ENCODE results near the gene EHMT1.

The EHMT1 gene

DNA sequence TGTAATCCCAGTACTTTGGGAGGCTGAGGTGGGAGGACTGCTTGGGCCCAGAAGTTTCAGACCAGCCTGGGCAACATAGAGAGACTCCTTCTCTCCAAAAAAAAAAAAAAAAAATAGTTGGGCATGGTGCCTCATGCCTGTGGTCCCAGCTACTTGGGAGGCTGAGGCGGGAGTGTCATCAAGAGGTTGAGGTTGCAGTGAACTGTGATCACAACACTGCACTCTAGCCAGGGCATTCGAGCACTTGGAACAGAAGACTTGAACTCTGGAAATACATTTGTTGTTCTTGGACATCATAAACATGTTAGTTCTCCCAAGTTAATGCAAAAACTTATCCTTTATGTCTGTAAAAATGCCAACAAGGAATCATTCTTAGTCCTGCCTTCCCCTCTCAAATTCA, 29.6 kb downstream of the EHMT1 start:
- no peak for DNase-seq

DNA sequence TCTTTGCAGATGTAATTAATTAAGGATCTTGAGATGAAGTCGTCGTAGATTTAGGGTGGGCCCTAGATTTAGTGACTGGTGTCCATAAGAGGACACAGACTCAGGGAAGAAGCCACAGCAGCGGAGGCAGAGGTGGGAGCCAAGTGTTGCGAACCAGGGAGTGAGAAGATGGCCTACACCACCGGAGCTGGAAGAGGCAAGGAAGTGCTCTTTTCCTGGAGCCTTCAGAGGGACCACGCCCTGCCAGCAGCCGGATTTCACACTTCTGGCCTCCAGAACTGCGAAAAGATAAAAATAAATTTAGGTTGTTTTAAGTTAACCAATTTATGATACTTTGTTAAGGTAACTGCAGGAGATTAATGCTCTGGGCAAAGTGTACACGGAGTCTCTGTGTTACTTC, 30.7 kb downstream of the EHMT1 start:
- DNase-seq = no peak

DNA sequence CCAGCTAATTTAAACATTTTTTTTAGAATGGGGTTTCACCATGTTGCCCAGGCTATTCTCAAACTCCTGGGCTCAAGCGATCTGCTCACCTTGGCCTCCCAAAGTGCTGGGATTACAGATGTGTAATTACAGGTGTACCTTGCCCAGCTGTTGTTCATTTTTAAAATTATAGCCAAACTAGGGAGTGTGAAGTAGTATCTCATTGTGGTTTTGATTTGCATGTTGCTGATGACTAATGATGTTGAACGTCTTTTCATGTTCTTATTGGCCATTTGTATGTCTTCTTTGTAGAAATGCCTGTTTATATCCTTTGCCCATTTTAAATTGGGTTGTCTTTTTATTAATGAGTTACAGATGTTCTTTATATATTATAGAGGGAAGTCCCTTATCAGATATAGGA, 31.5 kb downstream of the EHMT1 start:
- no peak for DNase-seq

DNA sequence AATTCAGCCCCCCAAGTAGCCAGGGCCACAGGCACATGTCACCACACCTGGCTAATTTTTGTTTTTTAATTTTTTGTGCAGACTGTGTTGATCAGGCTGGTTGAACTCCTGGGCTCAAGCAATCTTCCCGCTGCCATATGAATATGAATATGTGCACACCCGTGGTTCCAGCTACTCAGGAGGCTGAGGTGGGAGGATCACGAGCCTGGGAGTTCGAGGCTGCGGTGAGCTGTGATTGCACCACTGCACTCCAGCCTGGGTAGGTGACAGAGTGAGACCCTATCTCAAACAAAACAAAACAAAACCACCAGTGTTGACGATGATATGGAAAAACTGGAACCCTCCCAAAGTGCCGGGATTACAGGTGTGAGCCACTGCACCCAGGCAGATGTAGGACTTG, 32.0 kb downstream of the EHMT1 start:
- no peak for DNase-seq

DNA sequence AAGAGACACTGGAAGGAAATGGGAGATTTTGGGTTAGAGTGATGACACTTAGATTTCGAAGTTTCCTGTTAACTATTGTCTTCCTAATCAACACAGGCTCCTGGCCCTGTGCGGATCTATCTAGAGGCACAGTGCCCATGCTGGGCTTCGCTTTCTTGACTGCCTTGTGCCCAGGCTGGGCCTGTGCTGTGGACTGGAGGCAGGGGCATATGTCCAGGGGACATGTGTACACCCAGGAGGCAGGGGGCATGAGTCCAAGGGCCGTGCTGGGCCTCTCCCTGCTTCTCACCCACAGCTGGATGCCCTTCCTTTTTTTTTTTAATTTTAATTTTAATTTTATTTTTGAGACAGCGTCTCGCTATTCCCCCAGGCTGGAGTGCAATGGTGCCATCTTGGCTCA, 37.6 kb downstream of the EHMT1 start:
- no peak for DNase-seq

DNA sequence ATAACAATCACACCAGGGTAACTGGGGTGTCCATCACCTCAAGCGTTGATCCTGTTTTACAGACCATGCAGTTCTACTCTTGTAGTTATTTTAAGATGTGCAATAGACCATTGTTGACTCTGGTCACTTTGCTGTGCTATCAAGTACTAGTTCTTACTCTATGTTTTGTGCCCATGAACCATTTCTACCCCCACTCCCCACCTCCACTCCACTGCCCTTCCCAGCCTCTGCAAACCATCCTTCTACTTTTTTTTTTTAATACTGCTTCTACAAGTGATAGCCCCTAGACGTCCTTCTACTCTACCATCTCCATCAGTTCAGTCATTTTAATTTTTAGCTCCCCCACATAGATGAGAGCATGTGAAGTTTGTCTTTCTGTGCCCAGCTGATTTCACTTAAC, 38.8 kb downstream of the EHMT1 start:
- no peak for DNase-seq

DNA sequence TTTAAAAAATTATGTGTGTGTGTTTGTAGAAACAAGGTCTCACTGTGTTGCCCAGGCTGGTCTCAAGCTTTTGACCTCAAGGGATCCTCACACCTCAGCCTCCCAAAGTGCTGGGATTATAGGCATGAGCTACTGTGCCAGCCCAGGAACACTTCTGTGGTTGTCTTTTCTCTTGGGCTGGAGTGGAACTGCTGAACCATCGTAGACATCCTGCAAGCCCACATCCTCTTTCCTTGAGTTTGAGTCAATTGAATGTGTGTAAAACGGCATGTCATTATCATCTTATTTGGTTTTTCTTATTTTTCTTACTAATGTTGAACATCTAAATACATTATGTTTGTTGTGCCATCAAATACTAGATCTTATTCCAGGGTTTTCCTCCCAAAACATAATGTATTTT, 40.0 kb downstream of the EHMT1 start:
- DNase-seq = no peak

DNA sequence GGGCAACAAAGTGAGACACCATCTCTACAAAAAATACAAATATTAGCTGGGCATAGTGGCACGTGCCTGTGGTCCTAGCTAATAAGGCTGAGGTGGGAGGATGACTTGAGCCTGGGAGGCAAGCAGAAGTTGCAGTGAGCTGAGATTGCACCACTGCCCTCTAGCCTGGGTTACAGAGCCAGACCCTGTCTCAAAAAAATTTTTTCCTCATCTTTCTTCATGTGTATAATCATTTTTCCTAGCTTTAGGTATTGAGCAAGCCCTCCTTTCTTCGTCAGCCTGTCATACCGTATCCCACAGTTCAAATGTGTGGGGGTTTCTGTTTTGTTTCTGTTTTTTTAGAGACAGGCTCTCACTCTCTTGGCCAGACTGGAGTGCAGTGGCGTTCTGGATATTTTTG, 41.3 kb downstream of the EHMT1 start:
- DNase-seq = no peak

DNA sequence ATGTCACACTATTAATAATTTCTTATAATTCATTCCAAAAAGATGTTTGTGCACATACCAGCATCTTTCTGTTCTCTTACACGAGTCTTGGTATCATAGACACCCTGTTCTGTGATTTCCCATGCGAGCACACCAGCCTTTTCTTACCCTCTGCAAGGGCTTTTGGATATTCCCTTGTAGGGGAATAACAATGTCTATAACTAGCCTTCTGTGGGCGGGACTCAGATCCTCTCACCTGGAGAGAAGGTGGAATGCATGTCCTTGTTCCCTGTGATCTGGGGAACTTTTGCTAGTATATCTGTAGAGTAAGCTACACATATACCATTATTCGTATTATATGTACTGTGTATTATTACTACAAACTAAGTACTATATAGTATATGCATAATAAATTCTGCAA, 44.8 kb downstream of the EHMT1 start:
- no peak for DNase-seq

DNA sequence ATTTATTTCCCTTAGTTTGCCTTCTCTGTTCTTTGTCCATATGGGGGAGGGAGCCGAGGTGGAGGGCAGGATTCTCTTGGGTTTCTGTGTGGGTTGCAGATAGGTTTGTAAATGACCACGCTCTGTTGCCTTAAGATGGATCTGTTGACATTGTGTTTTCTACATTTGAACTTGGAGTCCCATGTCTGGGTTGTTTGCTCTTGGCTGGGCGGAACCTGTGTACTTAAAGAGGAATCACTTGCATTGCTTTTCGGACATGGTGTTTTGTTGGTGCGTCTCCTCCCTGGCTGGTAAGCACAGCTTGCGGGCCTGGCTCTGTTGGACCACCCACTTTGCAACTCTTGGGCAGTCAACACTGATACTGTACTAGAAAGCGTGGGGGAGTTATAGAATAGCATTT, 45.9 kb downstream of the EHMT1 start:
- DNase-seq = no peak

DNA sequence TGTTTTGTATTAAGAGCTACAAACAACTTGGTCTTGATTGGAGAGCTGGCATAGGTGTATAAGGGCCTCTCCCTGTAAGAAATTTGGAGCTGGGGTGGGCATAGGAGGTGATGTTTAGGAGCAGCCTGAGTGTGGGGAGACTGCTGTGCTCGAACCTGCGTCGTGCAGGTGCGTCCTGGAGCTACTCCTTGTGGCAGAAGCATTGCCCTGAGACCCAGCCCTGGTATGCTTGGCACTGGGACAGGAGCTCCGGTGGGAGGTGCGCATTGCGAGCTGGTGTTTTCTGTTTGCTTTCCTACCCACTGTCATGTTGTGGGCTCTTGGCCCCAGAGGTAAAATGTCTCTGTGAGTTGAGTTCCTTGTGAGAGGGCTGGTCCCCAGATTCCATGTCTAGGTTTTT, 46.4 kb downstream of the EHMT1 start:
- DNase-seq = no peak

DNA sequence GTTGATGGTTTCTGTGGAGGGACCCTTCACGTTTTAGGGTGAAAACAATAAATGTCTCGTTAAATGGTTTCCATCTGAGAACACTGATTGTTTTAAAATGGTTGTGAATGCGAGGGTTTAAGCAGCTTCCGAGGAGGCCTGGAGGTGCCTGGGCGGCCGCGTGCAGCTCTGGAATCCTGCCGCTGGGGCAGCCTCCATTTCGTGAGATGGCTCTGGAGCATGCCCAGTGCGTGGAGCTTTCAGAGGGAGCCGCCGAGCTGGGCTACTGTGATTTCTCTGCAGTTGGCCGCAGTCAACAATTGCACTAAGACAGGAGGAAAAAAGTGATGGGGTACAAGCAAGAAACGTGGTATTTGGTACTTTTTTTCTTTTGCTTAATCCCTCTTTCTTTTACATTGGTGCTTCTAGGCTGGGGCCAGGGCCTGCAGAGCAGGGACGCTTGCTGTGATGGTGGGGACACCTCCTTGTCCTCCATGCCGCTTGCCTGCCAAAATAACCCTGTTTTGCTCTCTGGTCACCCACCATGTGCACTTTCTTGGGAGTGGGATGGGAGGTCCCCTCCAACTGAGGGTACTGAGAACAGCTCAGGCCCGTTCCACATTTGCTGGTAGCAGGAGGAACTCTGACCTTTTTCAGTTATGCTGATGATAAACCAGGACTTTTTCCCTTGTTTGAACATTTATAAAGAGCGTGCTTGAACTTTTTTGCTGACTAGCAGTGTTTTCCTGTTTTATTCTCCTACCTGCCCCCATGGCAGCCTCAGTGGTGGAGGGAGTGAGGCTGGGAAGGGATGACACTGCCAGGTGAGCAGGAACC, 47.1 kb downstream of the EHMT1 start:
- DNase-seq = no peak

DNA sequence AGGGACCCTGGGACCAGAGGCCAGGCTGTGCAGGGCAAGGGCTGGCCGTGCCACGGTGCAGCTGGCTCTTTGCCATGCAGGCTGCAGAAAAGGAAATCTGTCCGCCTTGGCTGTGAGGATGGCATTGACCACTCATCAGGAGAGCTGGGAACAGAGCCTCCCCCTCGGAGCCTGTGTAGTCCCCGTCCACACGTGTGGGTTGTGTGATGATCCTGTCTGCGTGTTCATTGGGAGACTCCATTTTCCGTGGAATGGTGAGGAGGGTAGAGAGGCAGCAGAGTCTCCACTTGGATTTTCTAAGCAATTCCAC, 47.7 kb downstream of the EHMT1 start:
- DNase-seq = no peak

DNA sequence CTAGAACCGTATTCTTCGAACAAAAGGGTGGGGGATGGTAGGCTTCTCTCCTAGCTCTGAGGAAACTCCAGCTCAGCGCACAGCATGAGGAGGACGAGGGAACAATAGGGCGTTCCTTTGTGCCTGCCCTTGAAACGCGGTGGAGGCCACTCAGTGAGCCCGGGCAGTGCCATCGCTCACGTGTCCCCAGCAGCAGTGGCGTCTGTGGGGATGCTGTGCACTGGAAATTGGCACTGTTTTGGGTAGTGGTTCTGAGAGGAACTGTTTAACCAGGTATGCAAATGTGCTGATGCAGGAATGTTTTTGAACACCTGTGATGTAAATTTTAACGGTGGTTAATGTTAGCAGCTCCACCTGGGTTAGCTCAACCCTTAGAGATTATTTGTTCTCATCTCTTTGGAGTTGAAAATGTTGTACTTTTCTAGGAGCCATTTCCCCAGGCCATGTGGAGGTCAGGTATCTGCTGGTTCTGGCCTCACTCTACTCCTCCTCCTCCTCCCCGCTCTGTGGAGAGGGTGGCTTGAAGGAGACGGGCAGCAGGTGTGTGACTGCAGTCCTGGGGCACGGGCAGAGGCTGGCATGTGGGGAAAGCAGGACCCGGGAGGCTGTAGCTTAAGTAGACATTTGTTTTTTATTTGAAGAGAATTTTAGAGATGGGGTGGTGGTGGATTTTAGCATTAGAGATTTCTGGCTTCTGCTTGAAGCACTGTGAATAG, 48.3 kb downstream of the EHMT1 start:
- no peak for DNase-seq

DNA sequence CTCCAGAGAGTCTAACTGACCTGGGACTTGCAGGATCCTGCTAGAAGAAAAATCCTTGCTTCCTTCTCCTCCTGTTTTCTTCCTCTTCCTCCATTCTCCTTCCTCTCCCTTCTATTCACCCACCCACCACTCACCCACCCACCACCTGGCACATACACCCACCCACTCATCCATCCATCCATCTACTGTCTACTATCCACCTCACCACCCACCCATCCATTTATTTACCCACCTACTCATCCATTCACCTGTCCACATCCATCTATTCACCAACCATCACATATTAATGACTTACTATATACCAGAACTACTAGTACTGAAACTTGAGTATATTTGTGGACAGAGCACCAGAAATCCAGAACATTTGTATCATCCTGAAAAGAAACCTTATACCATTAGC, 49.4 kb downstream of the EHMT1 start:
- no peak for DNase-seq

DNA sequence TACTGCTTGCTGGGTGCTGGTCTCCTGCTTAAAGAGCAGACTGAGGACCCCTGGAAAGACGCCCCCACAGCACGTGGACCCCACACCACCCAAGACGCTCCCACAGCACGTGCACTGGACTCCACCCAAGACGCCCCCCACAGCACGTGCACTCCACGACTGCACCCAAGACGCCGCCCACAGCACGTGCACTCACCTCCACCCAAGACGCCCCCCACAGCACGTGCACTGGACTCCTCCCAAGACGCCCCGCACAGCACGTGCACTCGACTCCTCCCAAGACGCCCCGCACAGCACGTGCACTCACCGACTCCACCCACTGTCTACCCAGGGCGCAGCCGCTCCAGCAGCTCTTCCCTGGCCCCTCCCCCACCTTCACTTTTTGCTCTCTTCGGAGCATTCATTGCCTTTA, 50.5 kb downstream of the EHMT1 start:
- no peak for DNase-seq

DNA sequence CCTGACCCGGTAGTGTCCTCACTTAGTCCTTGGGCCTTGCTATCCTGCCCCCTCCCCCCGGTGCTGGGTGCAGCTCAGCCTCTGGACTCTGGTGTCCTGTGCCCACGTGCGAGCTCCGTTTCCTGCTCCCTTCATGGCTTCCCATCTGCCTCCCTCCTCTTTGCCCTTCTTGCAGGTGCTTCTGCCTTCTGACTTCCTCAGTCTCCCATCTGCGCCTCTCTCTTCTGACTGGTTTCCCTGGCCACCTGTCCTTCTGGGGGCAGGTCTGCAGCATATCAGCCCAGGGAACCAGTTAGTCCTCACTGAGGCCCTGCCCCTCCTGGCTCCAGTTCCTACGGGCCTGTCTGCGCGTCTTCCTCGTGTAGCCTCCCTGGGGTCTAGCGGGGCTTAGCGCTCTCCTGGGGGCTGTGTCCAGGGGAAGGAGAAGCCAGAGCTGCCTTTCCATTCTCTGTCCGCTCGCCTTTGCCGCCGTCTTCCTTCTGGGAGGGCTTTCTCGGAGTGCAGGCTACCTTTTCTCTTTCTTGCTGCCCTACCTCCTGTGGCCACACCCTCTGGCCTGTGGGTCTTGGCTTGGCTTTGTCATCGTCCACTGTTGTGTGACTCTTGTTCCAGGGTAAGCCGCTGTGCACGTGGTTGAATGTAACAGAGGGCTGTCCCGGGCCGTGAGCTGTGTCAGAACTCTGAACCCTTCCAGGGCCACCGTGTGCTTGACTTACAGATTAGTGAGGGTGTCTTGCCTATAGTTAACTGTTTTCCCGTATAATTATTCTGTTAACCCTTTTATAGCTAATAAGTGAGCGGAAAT, 51.8 kb downstream of the EHMT1 start:
- DNase-seq = no peak

DNA sequence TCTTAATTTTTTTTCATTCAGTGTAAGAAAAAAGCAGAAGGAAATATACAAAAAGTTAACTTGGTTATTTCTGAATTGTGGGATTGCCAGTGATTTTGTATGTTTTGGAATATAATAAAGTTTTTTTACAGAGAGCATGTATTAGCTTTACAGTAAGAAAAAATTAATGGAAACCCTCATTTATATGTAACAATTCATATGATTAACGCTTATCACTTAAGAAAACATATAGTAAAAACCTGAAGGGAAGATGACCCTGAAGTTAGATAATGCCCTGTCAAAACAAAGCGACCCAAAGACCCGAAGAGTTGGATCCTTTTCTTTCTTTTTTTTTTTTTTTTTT, 52.4 kb downstream of the EHMT1 start:
- no peak for DNase-seq

DNA sequence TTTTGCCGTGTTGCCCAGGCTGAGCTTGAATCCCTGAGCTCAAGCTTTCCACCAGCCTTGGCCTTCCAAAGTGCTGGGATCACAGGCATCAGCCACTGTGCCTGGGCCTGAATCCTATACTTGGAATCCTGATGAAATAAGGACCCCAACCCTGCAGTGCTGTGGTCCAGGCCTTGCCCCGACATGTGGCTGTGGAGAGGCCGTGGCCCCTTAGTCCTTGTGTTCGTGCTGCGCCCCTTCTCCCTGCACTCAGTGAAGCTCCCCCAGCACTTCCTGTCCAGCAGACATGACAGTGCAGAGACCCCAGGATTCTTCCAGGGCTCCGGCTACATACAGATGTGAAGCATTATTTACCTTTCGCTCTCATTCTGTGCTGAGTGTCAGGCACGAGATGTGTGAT, 52.9 kb downstream of the EHMT1 start:
- no peak for DNase-seq

DNA sequence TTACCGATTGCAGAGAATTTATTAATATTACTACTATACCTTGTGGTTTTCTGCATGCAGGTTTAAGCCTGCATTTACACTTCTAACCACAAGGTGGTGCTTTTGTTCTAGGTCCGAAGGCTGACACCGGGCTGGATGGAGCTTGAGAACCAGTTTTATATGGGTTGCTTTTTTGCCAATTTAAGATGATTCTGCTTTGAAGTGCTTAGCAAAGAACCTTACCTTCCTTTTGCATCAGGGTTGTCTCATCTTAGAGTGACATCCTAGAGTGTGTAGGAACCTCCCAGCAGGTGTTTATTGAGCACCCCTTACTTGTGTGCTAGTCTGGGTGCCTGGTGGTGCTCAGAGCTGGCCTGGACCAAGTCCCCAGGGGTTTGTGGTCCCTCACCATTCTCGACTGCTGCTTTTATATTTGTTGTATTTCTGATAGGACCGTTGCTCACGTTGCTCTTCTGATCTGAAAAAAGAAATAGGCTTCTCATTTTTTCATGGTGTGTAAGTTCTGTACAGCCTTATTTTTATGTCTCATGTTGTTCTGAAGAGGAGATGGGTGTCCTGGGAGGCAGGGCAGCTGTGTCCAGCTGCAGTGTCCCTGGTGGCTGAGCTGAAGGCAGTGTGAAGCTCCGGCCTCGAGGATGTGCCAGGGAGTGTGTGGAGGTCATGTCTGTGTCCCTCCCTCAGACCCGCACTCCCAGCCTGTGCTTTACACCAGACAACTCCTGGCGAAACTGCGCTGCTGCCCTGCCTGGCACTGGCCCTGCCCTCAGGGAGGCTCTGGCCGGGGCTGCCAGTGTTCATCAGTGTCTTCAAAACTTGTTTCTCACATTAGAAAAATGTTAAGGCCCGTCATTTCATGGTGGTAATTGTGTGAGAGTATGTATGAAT, 54.3 kb downstream of the EHMT1 start:
- no peak for DNase-seq

DNA sequence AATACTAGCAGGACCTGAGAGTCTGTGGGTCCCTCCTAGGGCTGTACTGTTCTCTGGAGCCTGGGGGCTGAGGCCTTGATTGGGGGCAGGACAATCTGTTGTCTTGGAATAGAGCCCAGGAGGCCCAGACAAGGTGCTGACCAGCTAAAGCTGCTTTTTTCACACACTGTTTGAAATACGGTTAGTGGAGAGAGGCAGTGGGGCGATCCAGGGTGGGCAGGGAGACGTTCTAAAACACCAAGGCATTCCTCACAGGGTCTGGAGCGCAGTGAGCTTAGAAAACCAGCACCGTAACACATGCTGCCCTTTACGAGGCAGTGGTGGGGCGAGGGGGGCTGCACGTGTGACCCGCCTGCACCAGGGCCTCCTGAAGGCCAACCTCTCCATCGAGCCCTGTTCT, 55.1 kb downstream of the EHMT1 start:
- DNase-seq = no peak

DNA sequence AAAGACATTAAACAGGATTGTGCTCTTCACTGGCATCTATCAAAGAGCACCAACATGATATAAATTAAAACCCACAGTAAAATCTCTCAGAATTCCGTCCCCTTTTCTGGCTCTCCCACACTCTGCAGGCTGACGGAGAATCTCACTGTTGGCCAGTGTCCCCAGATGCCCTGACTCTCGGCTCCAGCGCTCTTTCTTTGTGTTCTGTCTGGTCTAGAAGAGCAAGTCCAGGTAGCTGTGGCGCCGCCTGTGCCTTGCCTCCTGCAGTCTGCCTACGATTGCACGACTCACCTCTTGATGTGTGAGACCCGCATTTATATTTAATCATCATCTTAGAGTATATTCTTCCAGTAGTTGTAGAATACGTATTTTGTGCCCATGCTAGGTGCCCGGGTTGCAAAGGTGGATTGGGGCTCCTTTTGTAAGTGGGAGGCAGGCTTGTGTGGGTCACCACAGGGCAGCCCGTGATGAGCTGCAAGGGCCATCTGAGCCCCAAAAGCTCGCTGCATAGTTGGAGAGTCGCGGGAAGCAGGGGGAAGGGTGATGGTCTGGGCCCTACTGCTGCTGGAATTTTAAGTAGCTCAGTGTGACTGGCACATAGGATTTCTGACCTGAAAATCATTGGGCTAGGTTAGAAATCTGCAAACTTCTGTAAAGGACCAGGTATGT, 55.6 kb downstream of the EHMT1 start:
- no peak for DNase-seq

DNA sequence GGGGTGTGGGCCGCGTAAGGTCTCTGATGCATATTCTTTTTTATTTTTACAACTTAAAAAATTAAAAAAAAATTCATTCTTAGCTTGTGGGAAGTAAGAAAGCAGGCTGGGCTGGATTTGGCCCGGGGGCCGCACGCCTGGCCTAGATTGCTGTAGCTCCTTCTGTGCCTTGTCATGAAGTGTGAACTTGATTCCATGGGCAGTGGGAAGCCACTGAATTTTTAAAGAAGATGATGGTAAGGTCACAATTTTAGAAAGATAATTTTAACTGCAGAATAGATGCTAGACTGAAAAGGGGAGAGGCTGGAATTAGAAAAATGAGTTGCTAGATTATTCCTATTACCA, 56.1 kb downstream of the EHMT1 start:
- no peak for DNase-seq
